Stimulated activated CD4-positive, alpha-beta T cell treated with anti-CD3 and anti-CD28 coated beads, Interleukin-15, amount 100 ng/mL, for 1 hour (primary cell): ENCODE data around the gene ARSD.
"Not testable (repeated sequence)": the region's sequence is repeated elsewhere in the genome, so short reads cannot be mapped to it uniquely, and the experiment has no call there.

Experiments used
- DNase-seq, 2 donors: peaks; one replicate each; pipeline ENCODE4 v3.0.0-alpha.2; 2020; ENCODE audit warnings: low read depth in 1 of 2, low spot score in 1 of 2

The ARSD gene

GRCh38 chrX:2928583-2929434, at the start of gene ARSD:
ARSD (minus strand) TSS chrX:2929339; CDS start chrX:2929275, 64 bp downstream.
- DNase-seq = peak in 1 of 2 donors; percentile 1

- DNase-seq = not testable (repeated sequence)
Measured at GRCh38 chrX:2978639-2979038, 49.5 kb upstream of the ARSD start.

GRCh38 chrX:2974961-2975360, 45.8 kb upstream of the ARSD start:
- DNase-seq = no peak

- DNase-seq = no peak
Measured at GRCh38 chrX:2972391-2972790, 43.3 kb upstream of the ARSD start.

- no peak for DNase-seq
Measured at GRCh38 chrX:2969021-2969420, 39.9 kb upstream of the ARSD start.

GRCh38 chrX:2967998-2968909, 39.1 kb upstream of the ARSD start:
- no peak for DNase-seq

- no peak for DNase-seq
Measured at GRCh38 chrX:2967584-2967983, 38.4 kb upstream of the ARSD start.

- DNase-seq = no peak
Measured at GRCh38 chrX:2967012-2967411, 37.9 kb upstream of the ARSD start.

GRCh38 chrX:2965965-2966364, 36.8 kb upstream of the ARSD start:
- DNase-seq = no peak

- not testable (repeated sequence) for DNase-seq
Measured at GRCh38 chrX:2963992-2964794, 35.1 kb upstream of the ARSD start.

- DNase-seq = not testable (repeated sequence)
Measured at GRCh38 chrX:2963449-2963848, 34.3 kb upstream of the ARSD start.

- no peak for DNase-seq
Measured at GRCh38 chrX:2962381-2962780, 33.2 kb upstream of the ARSD start.

GRCh38 chrX:2960861-2961515, 31.8 kb upstream of the ARSD start:
- DNase-seq = no peak

GRCh38 chrX:2958199-2958598, 29.1 kb upstream of the ARSD start:
- DNase-seq = no peak

GRCh38 chrX:2955838-2956237, 26.7 kb upstream of the ARSD start:
- DNase-seq = no peak

- DNase-seq = no peak
Measured at GRCh38 chrX:2955281-2955680, 26.1 kb upstream of the ARSD start.

GRCh38 chrX:2954541-2954940, 25.4 kb upstream of the ARSD start:
- no peak for DNase-seq

- not testable (repeated sequence) for DNase-seq
Measured at GRCh38 chrX:2937942-2938341, 8.8 kb upstream of the ARSD start.

GRCh38 chrX:2934715-2935710, 5.9 kb upstream of the ARSD start:
- DNase-seq = no peak
